ENCODE results near the gene FIBP.

DNA sequence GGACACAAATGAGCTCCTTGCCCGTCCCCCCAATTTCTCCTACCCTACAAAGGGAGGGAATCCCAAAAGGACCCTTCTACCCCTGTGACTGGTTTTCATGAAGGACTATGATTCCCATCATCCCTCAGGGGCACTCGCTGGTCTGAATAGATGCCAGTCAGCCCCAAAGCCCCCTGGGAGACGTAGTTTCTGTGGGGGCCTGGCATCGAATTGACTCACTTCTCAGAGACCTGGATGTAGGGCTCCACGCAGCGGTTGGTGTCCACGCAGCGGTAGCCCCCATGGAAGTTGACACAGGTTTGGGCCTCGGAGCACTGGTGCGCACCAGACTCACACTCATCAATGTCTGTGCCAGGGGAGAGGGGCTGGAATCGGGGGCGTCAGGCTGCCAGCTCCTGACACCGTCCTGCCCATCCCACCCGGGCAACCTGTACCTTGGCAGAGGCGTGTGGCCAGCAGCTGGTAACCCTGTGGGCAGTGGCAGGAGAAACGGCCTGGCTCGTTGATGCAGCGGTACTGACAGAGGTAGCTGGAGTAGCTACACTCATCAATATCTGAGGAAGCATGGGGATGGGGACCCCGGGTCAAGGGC lies 20.1 kb downstream of the FIBP start:
- TF ChIP-seq GATA2 (IDR thresholded peaks at IDR 0.05; ENCODE audit: low read depth, low read length) (no peak), GATA3 (IDR thresholded peaks at IDR 0.05; ENCODE audit: low read depth, low read length) (no peak)

All from SH-SY5Y (cell line).